ENCODE data around the gene MPIG6B. TPM values are rescaled to one million over a fixed set of nuclear protein-coding genes. Genes with fewer than 3 reads are reported as not detected.

MPIG6B gene
- polyA plus RNA-seq, 2 of the 4 experiments (the other 2 are of a cell fraction), result not detected

DNA sequence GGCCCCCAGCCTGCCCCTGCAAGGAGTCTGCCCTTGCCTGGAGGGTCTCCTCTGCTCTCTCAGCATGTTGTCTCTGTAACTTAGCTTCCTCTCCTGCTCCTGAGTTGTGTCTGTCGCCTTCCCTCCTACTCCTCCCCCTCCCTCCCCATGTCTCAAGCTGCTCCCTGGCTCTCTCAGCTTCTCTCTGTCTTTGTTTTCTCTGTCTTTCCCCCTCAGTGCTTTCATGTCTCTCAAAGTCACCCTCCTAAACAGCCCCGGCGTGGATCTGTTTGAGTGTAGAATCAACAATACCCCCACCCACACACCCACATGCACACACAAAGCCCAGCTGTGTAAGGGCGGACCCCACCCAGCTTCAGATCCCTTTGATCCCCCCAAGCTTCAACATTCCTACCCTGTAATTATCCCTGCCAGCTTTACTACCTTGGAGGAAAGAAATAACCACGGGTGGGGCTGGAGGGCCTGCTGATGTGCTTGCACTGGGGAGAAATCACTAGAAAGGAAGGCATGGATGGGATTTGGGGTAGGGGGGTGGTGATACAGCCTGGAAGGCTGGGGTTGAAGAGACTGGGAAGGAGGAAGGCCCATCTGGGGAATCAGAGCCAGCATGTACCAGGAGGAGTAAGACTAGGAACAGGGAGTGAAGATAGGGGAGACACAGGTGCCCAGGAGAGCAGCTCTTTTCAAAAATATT is 9.0 kb upstream of the MPIG6B start:
- DNase-seq (ENCODE audit: low read depth in 1 of 2, low spot score in 1 of 2) (no peak), ATAC-seq (no peak), FAIRE-seq (no peak)
- H3K4me2 ChIP-seq, result no peak overlapping the region
- ChIA-PET CTCF (interaction anchor here (1.3 to 2.0 kb wide), 4 partner anchors 10 to 45 kb away, joined by 3 to 6 read pairs (median 4); partner anchors contain the start of genes DDAH2 and MPIG6B), POLR2A (no interaction called here)
- TF ChIP-seq RFX5 (IDR thresholded peaks at IDR 0.05) (no peak), CBX2 (IDR thresholded peaks at IDR 0.05; ENCODE audit: borderline replicate concordance, low read depth) (no peak), CEBPB (IDR thresholded peaks at IDR 0.05) (no peak), ZSCAN20 (CRISPR knock-in tag; IDR thresholded peaks at IDR 0.05) (no peak), EHMT2 (IDR thresholded peaks at IDR 0.05; ENCODE audit: low read depth) (no peak), PHF8 (IDR thresholded peaks at IDR 0.05; ENCODE audit: borderline replicate concordance, low read depth) (no peak), SMC3 (IDR thresholded peaks at IDR 0.05) (no peak), E2F6 (IDR thresholded peaks at IDR 0.05; ENCODE audit: borderline replicate concordance, low read depth) (no peak), BCL3 (IDR thresholded peaks at IDR 0.05) (no peak), RAD21 (conservative IDR thresholded peaks at IDR 0.05 in 1 of 2, IDR thresholded peaks at IDR 0.05 in 1 of 2) (no peak), HEYL (CRISPR knock-in tag; IDR thresholded peaks at IDR 0.05) (no peak), KDM1A (IDR thresholded peaks at IDR 0.05; ENCODE audit: low read depth) (no peak), SREBF2 (IDR thresholded peaks at IDR 0.05) (no peak), NPAS2 (CRISPR knock-in tag; IDR thresholded peaks at IDR 0.05; ENCODE audit: borderline replicate concordance) (no peak), RCOR1 (IDR thresholded peaks at IDR 0.05; ENCODE audit: low read depth, low read length) (no peak)
- TF ChIP-seq, protein P1, sequence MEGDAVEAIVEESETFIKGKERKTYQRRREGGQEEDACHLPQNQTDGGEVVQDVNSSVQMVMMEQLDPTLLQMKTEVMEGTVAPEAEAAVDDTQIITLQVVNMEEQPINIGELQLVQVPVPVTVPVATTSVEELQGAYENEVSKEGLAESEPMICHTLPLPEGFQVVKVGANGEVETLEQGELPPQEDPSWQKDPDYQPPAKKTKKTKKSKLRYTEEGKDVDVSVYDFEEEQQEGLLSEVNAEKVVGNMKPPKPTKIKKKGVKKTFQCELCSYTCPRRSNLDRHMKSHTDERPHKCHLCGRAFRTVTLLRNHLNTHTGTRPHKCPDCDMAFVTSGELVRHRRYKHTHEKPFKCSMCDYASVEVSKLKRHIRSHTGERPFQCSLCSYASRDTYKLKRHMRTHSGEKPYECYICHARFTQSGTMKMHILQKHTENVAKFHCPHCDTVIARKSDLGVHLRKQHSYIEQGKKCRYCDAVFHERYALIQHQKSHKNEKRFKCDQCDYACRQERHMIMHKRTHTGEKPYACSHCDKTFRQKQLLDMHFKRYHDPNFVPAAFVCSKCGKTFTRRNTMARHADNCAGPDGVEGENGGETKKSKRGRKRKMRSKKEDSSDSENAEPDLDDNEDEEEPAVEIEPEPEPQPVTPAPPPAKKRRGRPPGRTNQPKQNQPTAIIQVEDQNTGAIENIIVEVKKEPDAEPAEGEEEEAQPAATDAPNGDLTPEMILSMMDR (IDR thresholded peaks at IDR 0.05), result no peak
- no peak overlapping the region for H3K4me3 ChIP-seq
- no peaks in the 10 kb centered on the region for H3K9me3 ChIP-seq
- 0 out of 3 replicates have a peak, but pooled peaks cover 3% of the 10 kb centered on the region for H3K4me1 ChIP-seq
- no peak overlapping the region for H3K27ac ChIP-seq
- WGBS (ENCODE audit: missing lambda C conversion rate), result 58% methylated on average over 5 of the region's 5 CpGs

GRCh38 chr6:31715022-31715958 is 7.9 kb upstream of the MPIG6B start, which contains the start of gene LY6G6D:
LY6G6D (plus strand) TSS chr6:31715348; CDS start chr6:31715356, 8 bp downstream.
- 85% methylated on average over 15 of the region's 16 CpGs for WGBS (ENCODE audit: missing lambda C conversion rate)
- Histone ChIP-seq H3K27ac (no peak within 1 kb of the TSS), H3K4me2 (no peak within 1 kb of the TSS), H3K9me3 (no peaks in the 10 kb centered on the region), H3K4me3 (no peak within 1 kb of the TSS), H3K4me1 (0 out of 3 replicates have a peak, but pooled peaks cover 3% of the 10 kb centered on the region)
- TF ChIP-seq RAD21 (conservative IDR thresholded peaks at IDR 0.05 in 1 of 2, IDR thresholded peaks at IDR 0.05 in 1 of 2), result no peak
- TF ChIP-seq CHD4 (IDR thresholded peaks at IDR 0.05; ENCODE audit: borderline replicate concordance), result no peak
- no peak for TF ChIP-seq HEYL (CRISPR knock-in tag; IDR thresholded peaks at IDR 0.05)
- TF ChIP-seq, protein P2, sequence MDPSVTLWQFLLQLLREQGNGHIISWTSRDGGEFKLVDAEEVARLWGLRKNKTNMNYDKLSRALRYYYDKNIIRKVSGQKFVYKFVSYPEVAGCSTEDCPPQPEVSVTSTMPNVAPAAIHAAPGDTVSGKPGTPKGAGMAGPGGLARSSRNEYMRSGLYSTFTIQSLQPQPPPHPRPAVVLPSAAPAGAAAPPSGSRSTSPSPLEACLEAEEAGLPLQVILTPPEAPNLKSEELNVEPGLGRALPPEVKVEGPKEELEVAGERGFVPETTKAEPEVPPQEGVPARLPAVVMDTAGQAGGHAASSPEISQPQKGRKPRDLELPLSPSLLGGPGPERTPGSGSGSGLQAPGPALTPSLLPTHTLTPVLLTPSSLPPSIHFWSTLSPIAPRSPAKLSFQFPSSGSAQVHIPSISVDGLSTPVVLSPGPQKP (IDR thresholded peaks at IDR 0.05; ENCODE audit: low read depth, low read length), result no peak
- TF ChIP-seq EP300 (IDR thresholded peaks at IDR 0.05), result no peak
- no peak for TF ChIP-seq CEBPB (IDR thresholded peaks at IDR 0.05)
- no peak for TF ChIP-seq GATA3 (IDR thresholded peaks at IDR 0.05; ENCODE audit: borderline replicate concordance)
- TF ChIP-seq NFE2L2 (conservative IDR thresholded peaks at IDR 0.05; ENCODE audit: low read length), result no peak
- TF ChIP-seq, protein P3, sequence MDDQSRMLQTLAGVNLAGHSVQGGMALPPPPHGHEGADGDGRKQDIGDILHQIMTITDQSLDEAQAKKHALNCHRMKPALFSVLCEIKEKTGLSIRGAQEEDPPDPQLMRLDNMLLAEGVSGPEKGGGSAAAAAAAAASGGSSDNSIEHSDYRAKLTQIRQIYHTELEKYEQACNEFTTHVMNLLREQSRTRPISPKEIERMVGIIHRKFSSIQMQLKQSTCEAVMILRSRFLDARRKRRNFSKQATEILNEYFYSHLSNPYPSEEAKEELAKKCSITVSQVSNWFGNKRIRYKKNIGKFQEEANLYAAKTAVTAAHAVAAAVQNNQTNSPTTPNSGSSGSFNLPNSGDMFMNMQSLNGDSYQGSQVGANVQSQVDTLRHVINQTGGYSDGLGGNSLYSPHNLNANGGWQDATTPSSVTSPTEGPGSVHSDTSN (IDR thresholded peaks at IDR 0.05), result no peak
- TF ChIP-seq ZFP36 (IDR thresholded peaks at IDR 0.05; ENCODE audit: borderline replicate concordance, partially characterized antibody), result no peak
- TF ChIP-seq ZC3H11A (IDR thresholded peaks at IDR 0.05), result no peak
- no peak for TF ChIP-seq TP53 (CRISPR knock-in tag; IDR thresholded peaks at IDR 0.05)
- no peak for TF ChIP-seq MAZ (IDR thresholded peaks at IDR 0.05; ENCODE audit: borderline replicate concordance, low read depth, low read length)
- TF ChIP-seq, protein P4, sequence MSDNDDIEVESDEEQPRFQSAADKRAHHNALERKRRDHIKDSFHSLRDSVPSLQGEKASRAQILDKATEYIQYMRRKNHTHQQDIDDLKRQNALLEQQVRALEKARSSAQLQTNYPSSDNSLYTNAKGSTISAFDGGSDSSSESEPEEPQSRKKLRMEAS (IDR thresholded peaks at IDR 0.05), result no peak
- TF ChIP-seq, protein P5, sequence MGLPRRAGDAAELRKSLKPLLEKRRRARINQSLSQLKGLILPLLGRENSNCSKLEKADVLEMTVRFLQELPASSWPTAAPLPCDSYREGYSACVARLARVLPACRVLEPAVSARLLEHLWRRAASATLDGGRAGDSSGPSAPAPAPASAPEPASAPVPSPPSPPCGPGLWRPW (IDR thresholded peaks at IDR 0.05), result no peak
- ChIA-PET POLR2A (no interaction called here), CTCF (interaction anchor here (1.7 to 2.0 kb wide), 2 partner anchors 8 to 14 kb away, joined by 5 to 6 read pairs; partner anchors contain the start of genes DDAH2 and MPIG6B)
- FAIRE-seq (no peak), DNase-seq (ENCODE audit: low read depth in 1 of 2, low spot score in 1 of 2) (no peak), ATAC-seq (no peak)
